Esophagus muscularis mucosa (tissue), 3 donors: ENCODE results near the gene SALL1.

Experiments
- POLR2A ChIP-seq: fragments of 450-650 bp; IDR thresholded peaks from one replicate; pipeline ENCODE4 v1.6.1; 2017; ENCODE audit warnings: antibody characterized with exemption, moderate library complexity, mild to moderate bottlenecking, low read depth
- TF ChIP-seq, protein P1 (sequence below), 3 experiments: fragments of 200-600 bp in 2 of 3; fragments of 450-650 bp in 1 of 3; sonication (generic) in 2 of 3; IDR thresholded peaks; one replicate each; pipeline ENCODE4 v1.5.1; 2017 to 2019; ENCODE audit warnings: antibody characterized with exemption in 3 of 3, mild to moderate bottlenecking in 2 of 3, moderate library complexity in 1 of 3

- no peak for TF ChIP-seq POLR2A
- TF ChIP-seq, protein P1, sequence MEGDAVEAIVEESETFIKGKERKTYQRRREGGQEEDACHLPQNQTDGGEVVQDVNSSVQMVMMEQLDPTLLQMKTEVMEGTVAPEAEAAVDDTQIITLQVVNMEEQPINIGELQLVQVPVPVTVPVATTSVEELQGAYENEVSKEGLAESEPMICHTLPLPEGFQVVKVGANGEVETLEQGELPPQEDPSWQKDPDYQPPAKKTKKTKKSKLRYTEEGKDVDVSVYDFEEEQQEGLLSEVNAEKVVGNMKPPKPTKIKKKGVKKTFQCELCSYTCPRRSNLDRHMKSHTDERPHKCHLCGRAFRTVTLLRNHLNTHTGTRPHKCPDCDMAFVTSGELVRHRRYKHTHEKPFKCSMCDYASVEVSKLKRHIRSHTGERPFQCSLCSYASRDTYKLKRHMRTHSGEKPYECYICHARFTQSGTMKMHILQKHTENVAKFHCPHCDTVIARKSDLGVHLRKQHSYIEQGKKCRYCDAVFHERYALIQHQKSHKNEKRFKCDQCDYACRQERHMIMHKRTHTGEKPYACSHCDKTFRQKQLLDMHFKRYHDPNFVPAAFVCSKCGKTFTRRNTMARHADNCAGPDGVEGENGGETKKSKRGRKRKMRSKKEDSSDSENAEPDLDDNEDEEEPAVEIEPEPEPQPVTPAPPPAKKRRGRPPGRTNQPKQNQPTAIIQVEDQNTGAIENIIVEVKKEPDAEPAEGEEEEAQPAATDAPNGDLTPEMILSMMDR (IDR thresholded peaks at IDR 0.05): no peak
Observed at GRCh38 chr16:51156807-51157200, 5.7 kb upstream of the SALL1 start.
